ENCODE data around the gene SH3D19. TPM values are rescaled to one million over a fixed set of nuclear protein-coding genes. Genes with fewer than 3 reads are reported as not detected.

SH3D19 gene
- total RNA-seq, 1 experiment from 2014 or later: 41.7 TPM

- H3K36me3 ChIP-seq (ENCODE audit: low read depth): 0 out of 2 replicates have a peak, but pooled peaks cover 3% of the 10 kb centered on the region
- ChIA-PET POLR2A (ENCODE audit: unreplicated experiment) (interaction anchor here (0.6 to 1.4 kb wide), 2 partner anchors 11 to 22 kb away, joined by 3 to 7 read pairs; no protein-coding TSS in a partner anchor), CTCF (interaction anchor here (0.7 kb wide), 1 partner anchor 9 kb away, joined by 4 read pairs; no protein-coding TSS in a partner anchor)
- no peaks in the 10 kb centered on the region for H3F3A ChIP-seq (ENCODE audit: insufficient read depth, low read depth)
- H3K4me3 ChIP-seq: no peak overlapping the region
- no peaks in the 10 kb centered on the region for H3K4me1 ChIP-seq (replicated peaks; ENCODE audit: insufficient read depth)
- TF ChIP-seq, protein P1, sequence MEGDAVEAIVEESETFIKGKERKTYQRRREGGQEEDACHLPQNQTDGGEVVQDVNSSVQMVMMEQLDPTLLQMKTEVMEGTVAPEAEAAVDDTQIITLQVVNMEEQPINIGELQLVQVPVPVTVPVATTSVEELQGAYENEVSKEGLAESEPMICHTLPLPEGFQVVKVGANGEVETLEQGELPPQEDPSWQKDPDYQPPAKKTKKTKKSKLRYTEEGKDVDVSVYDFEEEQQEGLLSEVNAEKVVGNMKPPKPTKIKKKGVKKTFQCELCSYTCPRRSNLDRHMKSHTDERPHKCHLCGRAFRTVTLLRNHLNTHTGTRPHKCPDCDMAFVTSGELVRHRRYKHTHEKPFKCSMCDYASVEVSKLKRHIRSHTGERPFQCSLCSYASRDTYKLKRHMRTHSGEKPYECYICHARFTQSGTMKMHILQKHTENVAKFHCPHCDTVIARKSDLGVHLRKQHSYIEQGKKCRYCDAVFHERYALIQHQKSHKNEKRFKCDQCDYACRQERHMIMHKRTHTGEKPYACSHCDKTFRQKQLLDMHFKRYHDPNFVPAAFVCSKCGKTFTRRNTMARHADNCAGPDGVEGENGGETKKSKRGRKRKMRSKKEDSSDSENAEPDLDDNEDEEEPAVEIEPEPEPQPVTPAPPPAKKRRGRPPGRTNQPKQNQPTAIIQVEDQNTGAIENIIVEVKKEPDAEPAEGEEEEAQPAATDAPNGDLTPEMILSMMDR (conservative IDR thresholded peaks at IDR 0.05): no peak
- TF ChIP-seq EZH2 (IDR thresholded peaks at IDR 0.05; ENCODE audit: low read depth): no peak
- H3K79me2 ChIP-seq (ENCODE audit: low read depth): peaks cover 51% of the 10 kb centered on the region
- peak overlapping the region; percentile 10; the same call in 1 of the 2 replicates for H3K27ac ChIP-seq
- H4K20me1 ChIP-seq (ENCODE audit: insufficient read depth): peaks cover 10% of the 10 kb centered on the region
- no peak overlapping the region for H2AFZ ChIP-seq
- no TSS peak for BruUV-seq (replicated peaks)
- no peaks in the 10 kb centered on the region for H3K27me3 ChIP-seq (ENCODE audit: insufficient read depth, low read depth)
- no peaks in the 10 kb centered on the region for H3K9me3 ChIP-seq (ENCODE audit: insufficient read depth, low read depth)
- intact Hi-C loops (cut with micrococcal nuclease; ENCODE audit: unreplicated experiment): no loop called here
- no peak for DNase-seq
- H3K4me2 ChIP-seq: no peak overlapping the region
- H3K9me2 ChIP-seq (ENCODE audit: insufficient read depth): no peaks in the 10 kb centered on the region
Measured at GRCh38 chr4:151304226-151304625, 21.2 kb downstream of the SH3D19 start.

GRCh38 chr4:151302432-151302831 lies 23.0 kb downstream of the SH3D19 start:
- TF ChIP-seq EZH2 (IDR thresholded peaks at IDR 0.05; ENCODE audit: low read depth): no peak
- TF ChIP-seq, protein P1 (conservative IDR thresholded peaks at IDR 0.05): no peak
- Histone ChIP-seq H4K20me1 (ENCODE audit: insufficient read depth) (peaks cover 10% of the 10 kb centered on the region), H3K4me2 (no peak overlapping the region), H3K79me2 (ENCODE audit: low read depth) (peaks cover 43% of the 10 kb centered on the region), H3K9me3 (ENCODE audit: insufficient read depth, low read depth) (no peaks in the 10 kb centered on the region), H3K27me3 (ENCODE audit: insufficient read depth, low read depth) (no peaks in the 10 kb centered on the region), H2AFZ (no peak overlapping the region), H3K4me3 (no peak overlapping the region), H3K36me3 (ENCODE audit: low read depth) (0 out of 2 replicates have a peak, but pooled peaks cover 3% of the 10 kb centered on the region), H3K4me1 (replicated peaks; ENCODE audit: insufficient read depth) (no peaks in the 10 kb centered on the region), H3K9me2 (ENCODE audit: insufficient read depth) (no peaks in the 10 kb centered on the region), H3F3A (ENCODE audit: insufficient read depth, low read depth) (no peaks in the 10 kb centered on the region), H3K27ac (no peak overlapping the region)
- intact Hi-C loops (cut with micrococcal nuclease; ENCODE audit: unreplicated experiment): no loop called here
- ChIA-PET POLR2A (ENCODE audit: unreplicated experiment) (no interaction called here), CTCF (no interaction called here)
- BruUV-seq (replicated peaks): no TSS peak
- DNase-seq: no peak

GRCh38 chr4:151297170-151297569 lies 28.2 kb downstream of the SH3D19 start:
- Histone ChIP-seq H3K27me3 (ENCODE audit: insufficient read depth, low read depth) (no peaks in the 10 kb centered on the region), H3K36me3 (ENCODE audit: low read depth) (0 out of 2 replicates have a peak, but pooled peaks cover 3% of the 10 kb centered on the region), H3K27ac (no peak overlapping the region), H3K4me3 (no peak overlapping the region), H3K79me2 (ENCODE audit: low read depth) (peaks cover 22% of the 10 kb centered on the region; the same call in 1 of the 2 replicates), H4K20me1 (ENCODE audit: insufficient read depth) (no peaks in the 10 kb centered on the region), H3K4me1 (replicated peaks; ENCODE audit: insufficient read depth) (no peaks in the 10 kb centered on the region), H3K4me2 (no peak overlapping the region), H2AFZ (no peak overlapping the region), H3K9me3 (ENCODE audit: insufficient read depth, low read depth) (no peaks in the 10 kb centered on the region), H3K9me2 (ENCODE audit: insufficient read depth) (no peaks in the 10 kb centered on the region), H3F3A (ENCODE audit: insufficient read depth, low read depth) (no peaks in the 10 kb centered on the region)
- ChIA-PET CTCF (interaction anchor here (0.7 to 0.8 kb wide), 2 partner anchors 9 to 157 kb away, joined by 3 to 7 read pairs; no protein-coding TSS in a partner anchor), POLR2A (ENCODE audit: unreplicated experiment) (no interaction called here)
- no TSS peak for BruUV-seq (replicated peaks)
- intact Hi-C loops (cut with micrococcal nuclease; ENCODE audit: unreplicated experiment): no loop called here
- no peak for DNase-seq
- no peak for TF ChIP-seq EZH2 (IDR thresholded peaks at IDR 0.05; ENCODE audit: low read depth)
- TF ChIP-seq, protein P1 (conservative IDR thresholded peaks at IDR 0.05): no peak

Data from PC-9 (cell line).